ENCODE results near the gene ARHGAP5.

Gene ARHGAP5

GRCh38 chr14:32186248-32186647 lies 109.1 kb downstream of the ARHGAP5 start:
- no peaks in the 10 kb centered on the region for H3K9me3 ChIP-seq (ENCODE audit: severe bottlenecking)
- no peak overlapping the region for H3K27ac ChIP-seq
- no peak for DNase-seq
- H3K36me3 ChIP-seq = no peaks in the 10 kb centered on the region
- no peaks in the 10 kb centered on the region for H3K27me3 ChIP-seq (ENCODE audit: insufficient read depth, low read depth, severe bottlenecking)
- TF ChIP-seq CTCF (IDR thresholded peaks at IDR 0.05; ENCODE audit: low read depth, low read length) = no peak
- H3K4me3 ChIP-seq (ENCODE audit: low read depth, low read length) = no peak overlapping the region

- DNase-seq = no peak
Measured at GRCh38 chr14:32189811-32190210, 112.7 kb downstream of the ARHGAP5 start.

GRCh38 chr14:32190673-32191072 lies 113.6 kb downstream of the ARHGAP5 start:
- no peak for TF ChIP-seq CTCF (IDR thresholded peaks at IDR 0.05; ENCODE audit: low read depth, low read length)
- H3K27me3 ChIP-seq (ENCODE audit: insufficient read depth, low read depth, severe bottlenecking) = no peaks in the 10 kb centered on the region
- no peak for DNase-seq
- H3K36me3 ChIP-seq = no peaks in the 10 kb centered on the region
- no peaks in the 10 kb centered on the region for H3K9me3 ChIP-seq (ENCODE audit: severe bottlenecking)
- H3K27ac ChIP-seq = no peak overlapping the region
- H3K4me3 ChIP-seq (ENCODE audit: low read depth, low read length) = no peak overlapping the region

More at GRCh38 chr14:32189811-32190210, 112.7 kb downstream of the ARHGAP5 start:
- H3K27me3 ChIP-seq (ENCODE audit: insufficient read depth, low read depth, severe bottlenecking) = no peaks in the 10 kb centered on the region
- no peaks in the 10 kb centered on the region for H3K9me3 ChIP-seq (ENCODE audit: severe bottlenecking)
- no peak overlapping the region for H3K4me3 ChIP-seq (ENCODE audit: low read depth, low read length)
- TF ChIP-seq CTCF (IDR thresholded peaks at IDR 0.05; ENCODE audit: low read depth, low read length) = no peak
- H3K36me3 ChIP-seq = no peaks in the 10 kb centered on the region
- no peak overlapping the region for H3K27ac ChIP-seq

GRCh38 chr14:32192712-32193373 lies 115.7 kb downstream of the ARHGAP5 start:
- no peak for DNase-seq
- Histone ChIP-seq H3K27ac (no peak overlapping the region), H3K4me3 (ENCODE audit: low read depth, low read length) (no peak overlapping the region), H3K36me3 (no peaks in the 10 kb centered on the region), H3K27me3 (ENCODE audit: insufficient read depth, low read depth, severe bottlenecking) (no peaks in the 10 kb centered on the region), H3K9me3 (ENCODE audit: severe bottlenecking) (no peaks in the 10 kb centered on the region)
- TF ChIP-seq CTCF (IDR thresholded peaks at IDR 0.05; ENCODE audit: low read depth, low read length) = no peak

- no peak for TF ChIP-seq CTCF (IDR thresholded peaks at IDR 0.05; ENCODE audit: low read depth, low read length)
- DNase-seq = no peak
- no peaks in the 10 kb centered on the region for H3K36me3 ChIP-seq
- no peaks in the 10 kb centered on the region for H3K27me3 ChIP-seq (ENCODE audit: insufficient read depth, low read depth, severe bottlenecking)
- H3K27ac ChIP-seq = no peak overlapping the region
- H3K4me3 ChIP-seq (ENCODE audit: low read depth, low read length) = no peak overlapping the region
- no peaks in the 10 kb centered on the region for H3K9me3 ChIP-seq (ENCODE audit: severe bottlenecking)
Measured at GRCh38 chr14:32193532-32193931, 116.4 kb downstream of the ARHGAP5 start.

GRCh38 chr14:32195636-32196035 lies 118.5 kb downstream of the ARHGAP5 start:
- no peak overlapping the region for H3K27ac ChIP-seq
- H3K36me3 ChIP-seq = no peaks in the 10 kb centered on the region
- no peak for DNase-seq
- no peak for TF ChIP-seq CTCF (IDR thresholded peaks at IDR 0.05; ENCODE audit: low read depth, low read length)
- H3K27me3 ChIP-seq (ENCODE audit: insufficient read depth, low read depth, severe bottlenecking) = no peaks in the 10 kb centered on the region
- no peaks in the 10 kb centered on the region for H3K9me3 ChIP-seq (ENCODE audit: severe bottlenecking)
- no peak overlapping the region for H3K4me3 ChIP-seq (ENCODE audit: low read depth, low read length)

Measured in WERI-Rb-1 (cell line).